NCI-H82 (cell line): ENCODE results near the gene SURF1.
"Not testable (repeated sequence)": the region's sequence is repeated elsewhere in the genome, so short reads cannot be mapped to it uniquely, and the experiment has no call there.

Experiments
- DNase-seq: peaks from one replicate; lab custom pipeline; 2025; lab: John Stamatoyannopoulos, UW

The SURF1 gene

GRCh38 chr9:133321411-133321935 is 34.8 kb downstream of the SURF1 start:
- DNase-seq: no peak

GRCh38 chr9:133320421-133320881 is 35.8 kb downstream of the SURF1 start:
- DNase-seq: no peak

GRCh38 chr9:133317551-133317950 is 38.7 kb downstream of the SURF1 start:
- not testable (repeated sequence) for DNase-seq

- DNase-seq: no peak
These were observed 40.3 kb downstream of the SURF1 start for GRCh38 chr9:133315997-133316396.

GRCh38 chr9:133309608-133310007 is 46.7 kb downstream of the SURF1 start:
- no peak for DNase-seq

- no peak for DNase-seq
These were observed 49.0 kb downstream of the SURF1 start for GRCh38 chr9:133307301-133307700.

- no peak for DNase-seq
These were observed 49.8 kb downstream of the SURF1 start for GRCh38 chr9:133306242-133307204.

- no peak for DNase-seq
These were observed 50.6 kb downstream of the SURF1 start for GRCh38 chr9:133305731-133306130.

GRCh38 chr9:133304477-133305377 is 51.6 kb downstream of the SURF1 start:
- no peak for DNase-seq

- no peak for DNase-seq
These were observed 52.2 kb downstream of the SURF1 start for GRCh38 chr9:133304158-133304470.

GRCh38 chr9:133303266-133304157 is 52.8 kb downstream of the SURF1 start:
- no peak for DNase-seq
